Measurements from ENCODE around the gene LRMDA. TPM values are rescaled to one million over a fixed set of nuclear protein-coding genes. Genes with fewer than 3 reads are reported as not detected.
A peak's percentile ranks its signal among the peaks of the same experiment; 100 is the strongest.

LRMDA gene
- total and polyA plus RNA-seq, 2 of the 13 experiments (the other 11 are each of a cell fraction or from before 2014, with no cell fraction given), result 13.4 to 22.0 TPM

DNA sequence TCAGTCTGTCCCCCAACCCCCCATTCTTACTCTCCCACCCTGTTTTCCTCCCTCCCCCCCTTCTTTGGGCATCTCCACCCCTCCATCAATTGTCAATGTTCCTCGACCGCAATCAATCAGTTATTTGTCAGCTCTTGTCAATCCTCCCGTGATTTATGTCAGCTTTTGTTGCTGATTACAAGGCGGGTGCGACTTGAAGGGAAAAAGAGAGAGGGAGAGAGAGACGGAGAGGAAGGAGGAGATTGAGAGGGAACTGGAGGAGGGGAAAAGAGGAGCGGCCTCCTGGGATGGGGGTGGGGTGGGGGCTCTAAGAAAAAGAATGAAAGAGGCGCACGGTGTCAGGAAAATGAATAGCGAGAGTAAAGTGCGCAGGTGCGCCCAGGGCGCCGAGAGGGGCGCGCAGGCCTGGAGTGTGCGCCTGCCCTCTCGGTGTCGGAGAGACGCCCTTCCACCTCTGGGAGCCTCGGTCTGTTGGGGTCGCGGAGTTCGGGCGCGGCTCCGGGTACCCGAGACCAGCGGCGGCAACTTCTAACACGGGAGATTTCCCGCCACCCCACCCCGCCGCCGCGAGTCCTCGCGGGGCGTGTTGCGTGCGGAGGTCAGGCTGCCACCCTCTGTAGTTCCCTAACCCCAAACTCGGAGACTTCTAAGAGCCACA is 28.8 kb upstream of the LRMDA start (continued):
- TF ChIP-seq CSRNP1 (CRISPR knock-in tag; IDR thresholded peaks at IDR 0.05), result peak; percentile 50; the same call in 1 of the 2 replicates
- no peak for TF ChIP-seq EZH2 (conservative IDR thresholded peaks at IDR 0.05; ENCODE audit: low read depth, low read length)
- TF ChIP-seq PBX2 (CRISPR knock-in tag; IDR thresholded peaks at IDR 0.05), result peak; percentile 76
- TF ChIP-seq ZNF33A (CRISPR knock-in tag; IDR thresholded peaks at IDR 0.05; ENCODE audit: borderline replicate concordance), result no peak
- TF ChIP-seq, protein P1, sequence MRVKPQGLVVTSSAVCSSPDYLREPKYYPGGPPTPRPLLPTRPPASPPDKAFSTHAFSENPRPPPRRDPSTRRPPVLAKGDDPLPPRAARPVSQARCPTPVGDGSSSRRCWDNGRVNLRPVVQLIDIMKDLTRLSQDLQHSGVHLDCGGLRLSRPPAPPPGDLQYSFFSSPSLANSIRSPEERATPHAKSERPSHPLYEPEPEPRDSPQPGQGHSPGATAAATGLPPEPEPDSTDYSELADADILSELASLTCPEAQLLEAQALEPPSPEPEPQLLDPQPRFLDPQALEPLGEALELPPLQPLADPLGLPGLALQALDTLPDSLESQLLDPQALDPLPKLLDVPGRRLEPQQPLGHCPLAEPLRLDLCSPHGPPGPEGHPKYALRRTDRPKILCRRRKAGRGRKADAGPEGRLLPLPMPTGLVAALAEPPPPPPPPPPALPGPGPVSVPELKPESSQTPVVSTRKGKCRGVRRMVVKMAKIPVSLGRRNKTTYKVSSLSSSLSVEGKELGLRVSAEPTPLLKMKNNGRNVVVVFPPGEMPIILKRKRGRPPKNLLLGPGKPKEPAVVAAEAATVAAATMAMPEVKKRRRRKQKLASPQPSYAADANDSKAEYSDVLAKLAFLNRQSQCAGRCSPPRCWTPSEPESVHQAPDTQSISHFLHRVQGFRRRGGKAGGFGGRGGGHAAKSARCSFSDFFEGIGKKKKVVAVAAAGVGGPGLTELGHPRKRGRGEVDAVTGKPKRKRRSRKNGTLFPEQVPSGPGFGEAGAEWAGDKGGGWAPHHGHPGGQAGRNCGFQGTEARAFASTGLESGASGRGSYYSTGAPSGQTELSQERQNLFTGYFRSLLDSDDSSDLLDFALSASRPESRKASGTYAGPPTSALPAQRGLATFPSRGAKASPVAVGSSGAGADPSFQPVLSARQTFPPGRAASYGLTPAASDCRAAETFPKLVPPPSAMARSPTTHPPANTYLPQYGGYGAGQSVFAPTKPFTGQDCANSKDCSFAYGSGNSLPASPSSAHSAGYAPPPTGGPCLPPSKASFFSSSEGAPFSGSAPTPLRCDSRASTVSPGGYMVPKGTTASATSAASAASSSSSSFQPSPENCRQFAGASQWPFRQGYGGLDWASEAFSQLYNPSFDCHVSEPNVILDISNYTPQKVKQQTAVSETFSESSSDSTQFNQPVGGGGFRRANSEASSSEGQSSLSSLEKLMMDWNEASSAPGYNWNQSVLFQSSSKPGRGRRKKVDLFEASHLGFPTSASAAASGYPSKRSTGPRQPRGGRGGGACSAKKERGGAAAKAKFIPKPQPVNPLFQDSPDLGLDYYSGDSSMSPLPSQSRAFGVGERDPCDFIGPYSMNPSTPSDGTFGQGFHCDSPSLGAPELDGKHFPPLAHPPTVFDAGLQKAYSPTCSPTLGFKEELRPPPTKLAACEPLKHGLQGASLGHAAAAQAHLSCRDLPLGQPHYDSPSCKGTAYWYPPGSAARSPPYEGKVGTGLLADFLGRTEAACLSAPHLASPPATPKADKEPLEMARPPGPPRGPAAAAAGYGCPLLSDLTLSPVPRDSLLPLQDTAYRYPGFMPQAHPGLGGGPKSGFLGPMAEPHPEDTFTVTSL (CRISPR knock-in tag; IDR thresholded peaks at IDR 0.05; ENCODE audit: borderline replicate concordance), result 0 out of 2 replicates have a peak, but pooled peaks have one; percentile 14
- TF ChIP-seq ZNF3 (CRISPR knock-in tag; IDR thresholded peaks at IDR 0.05), result no peak
- no peak for TF ChIP-seq PCBP1 (IDR thresholded peaks at IDR 0.05; ENCODE audit: borderline replicate concordance, low read depth, low read length)
- TF ChIP-seq, protein P2, sequence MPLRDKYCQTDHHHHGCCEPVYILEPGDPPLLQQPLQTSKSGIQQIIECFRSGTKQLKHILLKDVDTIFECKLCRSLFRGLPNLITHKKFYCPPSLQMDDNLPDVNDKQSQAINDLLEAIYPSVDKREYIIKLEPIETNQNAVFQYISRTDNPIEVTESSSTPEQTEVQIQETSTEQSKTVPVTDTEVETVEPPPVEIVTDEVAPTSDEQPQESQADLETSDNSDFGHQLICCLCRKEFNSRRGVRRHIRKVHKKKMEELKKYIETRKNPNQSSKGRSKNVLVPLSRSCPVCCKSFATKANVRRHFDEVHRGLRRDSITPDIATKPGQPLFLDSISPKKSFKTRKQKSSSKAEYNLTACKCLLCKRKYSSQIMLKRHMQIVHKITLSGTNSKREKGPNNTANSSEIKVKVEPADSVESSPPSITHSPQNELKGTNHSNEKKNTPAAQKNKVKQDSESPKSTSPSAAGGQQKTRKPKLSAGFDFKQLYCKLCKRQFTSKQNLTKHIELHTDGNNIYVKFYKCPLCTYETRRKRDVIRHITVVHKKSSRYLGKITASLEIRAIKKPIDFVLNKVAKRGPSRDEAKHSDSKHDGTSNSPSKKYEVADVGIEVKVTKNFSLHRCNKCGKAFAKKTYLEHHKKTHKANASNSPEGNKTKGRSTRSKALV (CRISPR knock-in tag; IDR thresholded peaks at IDR 0.05), result 0 out of 2 replicates have a peak, but pooled peaks have one; percentile 17
- no peak; the same call in 1 of the 2 replicates for TF ChIP-seq ZNF543 (CRISPR knock-in tag; IDR thresholded peaks at IDR 0.05)
- TF ChIP-seq KDM5B (CRISPR knock-in tag; IDR thresholded peaks at IDR 0.05; ENCODE audit: borderline replicate concordance), result no peak
- no peak for TF ChIP-seq MIER2 (CRISPR knock-in tag; IDR thresholded peaks at IDR 0.05)
- TF ChIP-seq ZBTB8A (CRISPR knock-in tag; IDR thresholded peaks at IDR 0.05; ENCODE audit: borderline replicate concordance, low read depth), result no peak
- no peak for TF ChIP-seq SRF (IDR thresholded peaks at IDR 0.05; ENCODE audit: low read depth, low read length)
- TF ChIP-seq NFE2L2 (IDR thresholded peaks at IDR 0.05; ENCODE audit: low read length), result no peak
- TF ChIP-seq NPAS2 (CRISPR knock-in tag; IDR thresholded peaks at IDR 0.05; ENCODE audit: borderline replicate concordance), result no peak
- no peak; the same call in 1 of the 2 replicates for TF ChIP-seq SOX13 (IDR thresholded peaks at IDR 0.05)
- TF ChIP-seq SOX13 (CRISPR knock-in tag; conservative IDR thresholded peaks at IDR 0.05 in 1 of 2, IDR thresholded peaks at IDR 0.05 in 1 of 2), result peak in 1 of 2 experiments; percentile 51; a peak in 2 of 4 replicates
- TF ChIP-seq RARA (CRISPR knock-in tag; IDR thresholded peaks at IDR 0.05), result no peak
- TF ChIP-seq GLI4 (CRISPR knock-in tag; IDR thresholded peaks at IDR 0.05; ENCODE audit: borderline replicate concordance), result no peak

Data from HepG2 (cell line).